HepG2 (cell line): ENCODE results near the gene CMTM2. TPM values are rescaled to one million over a fixed set of nuclear protein-coding genes. Genes with fewer than 3 reads are reported as not detected.
A peak's percentile ranks its signal among the peaks of the same experiment; 100 is the strongest.

Experiments used
- ATAC-seq: fragments of 200-7000 bp; cut with Tn5 transposase; 3 replicates; pipeline ENCODE4 v1.9.1; 2020; ENCODE audit warnings: mild to moderate bottlenecking, moderate library complexity
- BruUV-seq: library from RNA; stranded (reverse); fragments of 400-500 nt; replicated peaks from 2 replicates; lab custom pipeline; 2021; lab: Mats Ljungman, UMichigan
- CTCF ChIA-PET: fragments of 300-600 bp; formaldehyde crosslinking; extraction: SDS; loops from one replicate; lab custom pipeline; 2021; ENCODE audit warnings: low total read pairs, inconsistent platforms, low intra/inter-chr PET ratio; lab: Yijun Ruan, JAX
- POLR2A ChIA-PET: fragments of 350-600 bp; sonication (Branson Sonifier 250); formaldehyde crosslinking; loops from one replicate; lab custom pipeline; 2020; ENCODE audit warnings: antibody characterized with exemption, inconsistent platforms; lab: Yijun Ruan, JAX
- DNase-seq: peaks from one replicate; pipeline ENCODE4 v3.0.0-alpha.2; 2015; ENCODE audit warnings: low spot score
- FAIRE-seq: peaks from 3 replicates; lab custom pipeline; 2011; peaks lifted over from hg19 to GRCh38; lab: Jason Lieb, UNC
- H2AFZ ChIP-seq: one replicate; pipeline ENCODE4 v1.6.1; 2011; ENCODE audit warnings: low read length, inconsistent platforms
- H3K27ac ChIP-seq: fragments of 300-600 bp; 3 replicates; pipeline ENCODE4 v1.8.0; 2011; ENCODE audit warnings: mixed run types, mild to moderate bottlenecking, mixed read lengths, low read length, inconsistent platforms; ENCODE audit not compliant: insufficient read depth; ENCODE audit errors: extremely low read length
- H3K27me3 ChIP-seq, 2 experiments: fragments of 200-600 bp in 1 of 2; 2 replicates in 1 of 2; 3 replicates in 1 of 2; pipeline versions ENCODE4 v1.6.0 to v1.8.0; 2011; ENCODE audit warnings: low read length in 2 of 2, mild to moderate bottlenecking in 2 of 2, moderate library complexity in 2 of 2, inconsistent platforms in 1 of 2; ENCODE audit not compliant: insufficient read depth in 2 of 2, control insufficient read depth in 1 of 2
- H3K36me3 ChIP-seq, 2 experiments: fragments of 200-600 bp in 1 of 2; replicated peaks in 1 of 2; 2 replicates in 1 of 2; 3 replicates in 1 of 2; pipeline versions ENCODE4 v1.5.1 to v1.8.0; 2011; ENCODE audit warnings: low read length in 2 of 2, inconsistent platforms in 1 of 2; ENCODE audit not compliant: insufficient read depth in 2 of 2, control insufficient read depth in 1 of 2
- H3K4me1 ChIP-seq: 2 replicates; pipeline ENCODE4 v1.5.1; 2012; ENCODE audit warnings: low read length, inconsistent platforms; ENCODE audit not compliant: insufficient read depth
- H3K4me2 ChIP-seq: 2 replicates; pipeline ENCODE4 v1.6.0; 2011; ENCODE audit warnings: low read depth, low read length, inconsistent platforms
- H3K4me3 ChIP-seq, 3 experiments: fragments of 200-600 bp in 1 of 3; sonication (generic), shearing (Covaris generic) in 1 of 3; replicated peaks in 1 of 3; 2 replicates each; pipeline ENCODE4 v1.5.1; 2011 to 2016; ENCODE audit warnings: low read length in 3 of 3, inconsistent platforms in 2 of 3, low read depth in 2 of 3, mild to moderate bottlenecking in 2 of 3, control low read depth in 1 of 3, mixed read lengths in 1 of 3; ENCODE audit not compliant: insufficient read depth in 1 of 3
- H3K79me2 ChIP-seq: one replicate; pipeline ENCODE4 v1.6.1; 2011; ENCODE audit warnings: low read length, inconsistent platforms; ENCODE audit not compliant: insufficient read depth
- H3K9ac ChIP-seq: 2 replicates; pipeline ENCODE4 v1.6.0; 2011; ENCODE audit warnings: mild to moderate bottlenecking, low read depth, low read length, inconsistent platforms; ENCODE audit not compliant: insufficient read depth
- H3K9me3 ChIP-seq: 2 replicates; pipeline ENCODE4 v1.5.1; 2012; ENCODE audit warnings: mild to moderate bottlenecking, low read length
- H4K20me1 ChIP-seq: 2 replicates; pipeline ENCODE4 v1.6.0; 2011; ENCODE audit warnings: inconsistent platforms, mild to moderate bottlenecking, low read length, moderate library complexity; ENCODE audit not compliant: insufficient read depth
- HMG20A ChIP-seq: IDR thresholded peaks from 2 replicates; pipeline ENCODE4 v1.6.1; 2016; ENCODE audit warnings: borderline replicate concordance
- KAT2B ChIP-seq: fragments of 150-350 bp; IDR thresholded peaks from 2 replicates; pipeline ENCODE4 v1.6.1; 2014; ENCODE audit warnings: low read depth, low read length, borderline replicate concordance
- MNT ChIP-seq: fragments of 450-650 bp; IDR thresholded peaks from 2 replicates; pipeline ENCODE4 v1.6.1; 2016
- SRSF4 ChIP-seq: fragments of 200-400 bp; formaldehyde crosslinking; IDR thresholded peaks from one replicate; pipeline ENCODE4 v1.6.1; 2018; ENCODE audit warnings: mild to moderate bottlenecking, low read depth, low read length, moderate library complexity; ENCODE audit not compliant: poor library complexity, severe bottlenecking
- THRA ChIP-seq: sonication (generic); formaldehyde crosslinking; IDR thresholded peaks from 2 replicates; pipeline ENCODE4 v1.4.0; 2020; ENCODE audit warnings: missing genetic modification reagents, borderline replicate concordance
- ZNF160 ChIP-seq: sonication (generic); formaldehyde crosslinking; IDR thresholded peaks from 2 replicates; pipeline ENCODE4 v1.8.0; 2022; ENCODE audit warnings: mild to moderate bottlenecking, inconsistent platforms, missing genetic modification reagents
- ZNF598 ChIP-seq: sonication (generic); formaldehyde crosslinking; IDR thresholded peaks from 2 replicates; pipeline ENCODE4 v1.5.1; 2020; ENCODE audit warnings: mild to moderate bottlenecking, missing genetic modification reagents, borderline replicate concordance
- WGBS: methylation state at CpG from one replicate; pipeline ENCODE4 v1.1.6; 2017; ENCODE audit warnings: low lambda C conversion rate; 5-methylcytosine and 5-hydroxymethylcytosine counted together
- in situ Hi-C: cut with HindIII; loops from 2 replicates; pipeline ENCODE4 v1.10.0; 2017; ENCODE audit warnings: low pct_unique_long_range_greater_than_20kb; ENCODE audit not compliant: extremely low pct_ligation_motif_present
- intact Hi-C: fragments of 100-400 bp; cut with micrococcal nuclease; formaldehyde crosslinking; loops from one replicate; pipeline ENCODE4 v1.10.0; 2022; ENCODE audit not compliant: unreplicated experiment
- polyA plus RNA-seq, 8 experiments: library from polyadenylated mRNA; depleted of rRNA in 3 of 8; stranded (reverse) in 7 of 8; unstranded in 1 of 8; fragments of >200 nt; fragmentation: Illumina TruSeq in 4 of 8; extraction: Trizol in 4 of 8; gene quantifications; 2 replicates each; pipeline versions ENCODE4 v1.2.1 to v1.2.3, GENCODE V29; 2011 to 2016; ENCODE audit warnings: low read depth in 4 of 8, missing spikeins in 1 of 8, mixed read lengths in 1 of 8; ENCODE audit not compliant: insufficient read depth in 1 of 8
- total RNA-seq, 5 experiments: library from RNA; depleted of rRNA; stranded (reverse); fragments of >200 nt; fragmentation: Illumina TruSeq; extraction: Trizol; gene quantifications; 2 replicates each; pipeline ENCODE4 v1.2.3, GENCODE V29; 2016; ENCODE audit warnings: low read depth in 1 of 5

The CMTM2 gene
- total and polyA plus RNA-seq, 2 of the 13 experiments (the other 11 are each of a cell fraction or from before 2014, with no cell fraction given) = not detected

GRCh38 chr16:66619534-66620428, 40.5 kb downstream of the CMTM2 start:
- TF ChIP-seq MNT (peak; percentile 84), THRA (CRISPR knock-in tag) (no peak)
- H3K9me3 ChIP-seq = no peaks in the 10 kb centered on the region
- no peaks in the 10 kb centered on the region for H3K27me3 ChIP-seq
- ChIA-PET CTCF (no interaction called here), POLR2A (no interaction called here)
- 95% methylated on average over 10 of the region's 12 CpGs for WGBS
- intact Hi-C loops (no loop called here), in situ Hi-C loops (no loop called here)
- H4K20me1 ChIP-seq = no peaks in the 10 kb centered on the region
- H3K36me3 ChIP-seq = peaks cover 2 to 21% of the 10 kb centered on the region in 2 experiments; a peak in 3 of 5 replicates
- no peak for FAIRE-seq
- no peak overlapping the region for H3K4me3 ChIP-seq
- H3K79me2 ChIP-seq = no peaks in the 10 kb centered on the region
- H2AFZ ChIP-seq = no peak overlapping the region
- no peak overlapping the region for H3K27ac ChIP-seq
- no peak for ATAC-seq
- peaks cover 26% of the 10 kb centered on the region for H3K4me1 ChIP-seq
- no TSS peak for BruUV-seq
- DNase-seq = no peak
- H3K9ac ChIP-seq = no peak overlapping the region
- no peak overlapping the region for H3K4me2 ChIP-seq

GRCh38 chr16:66620429-66620795, 41.1 kb downstream of the CMTM2 start:
- intact Hi-C loops (no loop called here), in situ Hi-C loops (no loop called here)
- 98% methylated on average over 7 of the region's 8 CpGs for WGBS
- no TSS peak for BruUV-seq
- H3K36me3 ChIP-seq = peaks cover 2 to 16% of the 10 kb centered on the region in 2 experiments; a peak in 3 of 5 replicates
- no peak overlapping the region for H3K4me2 ChIP-seq
- no peaks in the 10 kb centered on the region for H3K79me2 ChIP-seq
- ChIA-PET POLR2A (no interaction called here), CTCF (no interaction called here)
- H3K9ac ChIP-seq = no peak overlapping the region
- no peak for DNase-seq
- H3K9me3 ChIP-seq = no peaks in the 10 kb centered on the region
- no peak overlapping the region for H2AFZ ChIP-seq
- no peak for FAIRE-seq
- H3K4me1 ChIP-seq = peaks cover 24% of the 10 kb centered on the region
- H3K27me3 ChIP-seq = no peaks in the 10 kb centered on the region
- ATAC-seq = no peak
- no peak overlapping the region for H3K27ac ChIP-seq
- no peak overlapping the region for H3K4me3 ChIP-seq
- no peaks in the 10 kb centered on the region for H4K20me1 ChIP-seq
- TF ChIP-seq HMG20A (CRISPR knock-in tag) = no peak
- TF ChIP-seq ZNF598 (CRISPR knock-in tag) = no peak
- TF ChIP-seq KAT2B = no peak
- TF ChIP-seq ZNF160 (CRISPR knock-in tag) = no peak
- no peak for TF ChIP-seq SRSF4
